NT2/D1 (cell line): Measurements from ENCODE around the gene ABCD2.

Source experiments
- SUZ12 ChIP-seq: IDR thresholded peaks from 2 replicates; pipeline ENCODE4 v1.6.1; 2011; ENCODE audit not compliant: insufficient read length, insufficient read depth; ENCODE audit errors: extremely low read depth
- YY1 ChIP-seq: IDR thresholded peaks from 2 replicates; pipeline ENCODE4 v1.6.1; 2011; ENCODE audit not compliant: insufficient read length, insufficient read depth
- ZNF274 ChIP-seq: IDR thresholded peaks from 2 replicates; pipeline ENCODE4 v1.6.1; 2011; ENCODE audit warnings: mild to moderate bottlenecking, low read depth, low read length

- TF ChIP-seq ZNF274 (no peak), SUZ12 (no peak), YY1 (no peak)
Measured at GRCh38 chr12:39611818-39612217, 7.8 kb downstream of the ABCD2 start.
